ENCODE data around the gene CLCNKA.

- TF ChIP-seq ZNF274 (IDR thresholded peaks at IDR 0.05; ENCODE audit: low read depth, low read length) = no peak
- TF ChIP-seq YY1 (IDR thresholded peaks at IDR 0.05; ENCODE audit: insufficient read depth, insufficient read length) = no peak
These were observed 2.8 kb upstream of the CLCNKA start for GRCh38 chr1:16018749-16019643.
